Effector memory CD8-positive, alpha-beta T cell (primary cell): ENCODE data around the gene RNF214.
A peak's percentile ranks its signal among the peaks of the same experiment; 100 is the strongest.
"Not testable (repeated sequence)": the region's sequence is repeated elsewhere in the genome, so short reads cannot be mapped to it uniquely, and the experiment has no call there.

Experiments
- ATAC-seq: fragments of 150-1000 bp; cut with Tn5 transposase; replicated peaks from 2 replicates; pipeline ENCODE4 v1.10.0; 2021; ENCODE audit warnings: mild to moderate bottlenecking, moderate library complexity
- DNase-seq, 3 experiments: peaks; one replicate each; pipeline ENCODE4 v3.0.0; 2021
- H3K27ac Mint-ChIP-seq, 2 donors: one replicate each; pipeline ENCODE4 v1.8.0; 2022; ENCODE audit warnings: mild to moderate bottlenecking in 2 of 2, mixed read lengths in 2 of 2, moderate library complexity in 2 of 2
- H3K27me3 Mint-ChIP-seq, 2 donors: one replicate each; pipeline ENCODE4 v1.8.0; 2022; ENCODE audit warnings: mixed read lengths in 2 of 2
- H3K36me3 Mint-ChIP-seq: one replicate; pipeline ENCODE4 v1.8.0; 2022; ENCODE audit warnings: mild to moderate bottlenecking, moderate library complexity, mixed read lengths; ENCODE audit not compliant: insufficient read depth
- H3K4me1 Mint-ChIP-seq, 2 donors: one replicate each; pipeline ENCODE4 v1.8.0; 2022; ENCODE audit warnings: low read depth in 2 of 2, mixed read lengths in 2 of 2
- H3K4me3 Mint-ChIP-seq, 2 donors: one replicate each; pipeline ENCODE4 v1.8.0; 2022; ENCODE audit warnings: mild to moderate bottlenecking in 2 of 2, mixed read lengths in 2 of 2, moderate library complexity in 2 of 2
- H3K9me3 Mint-ChIP-seq, 2 donors: one replicate each; pipeline ENCODE4 v1.8.0; 2022; ENCODE audit warnings: mixed read lengths in 2 of 2

Gene RNF214

GRCh38 chr11:117316197-117316961 lies 83.9 kb downstream of the RNF214 start, which contains the start of gene BACE1:
BACE1 (minus strand) TSS chr11:117316256; CDS start chr11:117315795, 461 bp downstream.
- Mint-ChIP-seq H3K9me3 (no peaks in the 10 kb centered on the region), H3K4me1 (peaks cover 6 to 8% of the 10 kb centered on the region in 2 donors), H3K36me3 (peaks cover 3% of the 10 kb centered on the region), H3K27ac (no peak within 1 kb of the TSS), H3K4me3 (peak within 1 kb of the TSS; percentile 56 to 70), H3K27me3 (peaks cover 15 to 56% of the 10 kb centered on the region in 2 donors)
- DNase-seq = peak in 1 of 3 experiments; percentile 6
- peak; percentile 45 for ATAC-seq

- no peak for ATAC-seq
Measured at GRCh38 chr11:117318738-117319137, 86.3 kb downstream of the RNF214 start.

GRCh38 chr11:117319214-117319840 lies 86.9 kb downstream of the RNF214 start:
- no peak for ATAC-seq
- no peak for DNase-seq
- Mint-ChIP-seq H3K36me3 (peaks cover 3% of the 10 kb centered on the region), H3K27me3 (peaks cover 8 to 32% of the 10 kb centered on the region in 2 donors), H3K27ac (no peak overlapping the region), H3K4me1 (peaks cover 6% of the 10 kb centered on the region in 2 donors), H3K9me3 (no peaks in the 10 kb centered on the region), H3K4me3 (no peak overlapping the region)

More at GRCh38 chr11:117318738-117319137, 86.3 kb downstream of the RNF214 start:
- Mint-ChIP-seq H3K4me1 (peaks cover 6 to 8% of the 10 kb centered on the region in 2 donors), H3K36me3 (peaks cover 3% of the 10 kb centered on the region), H3K27me3 (peaks cover 8 to 38% of the 10 kb centered on the region in 2 donors), H3K4me3 (no peak overlapping the region), H3K9me3 (no peaks in the 10 kb centered on the region), H3K27ac (no peak overlapping the region)
- DNase-seq = no peak

- H3K27ac Mint-ChIP-seq, H3K4me1 Mint-ChIP-seq, H3K27me3 Mint-ChIP-seq, H3K9me3 Mint-ChIP-seq, ATAC-seq, DNase-seq, H3K36me3 Mint-ChIP-seq: not testable (repeated sequence)
- peak overlapping the region in 1 of 2 donors; percentile 48 for H3K4me3 Mint-ChIP-seq
Measured at GRCh38 chr11:117327255-117327566, 94.7 kb downstream of the RNF214 start.

GRCh38 chr11:117327567-117328374 lies 95.3 kb downstream of the RNF214 start, which contains the start of gene CEP164:
CEP164 (plus strand) TSS chr11:117327854; CDS start chr11:117338587, 10,733 bp downstream.
- peak; percentile 92 to 93 (median 92) for DNase-seq
- peak within 1 kb of the TSS in 1 of 2 donors; percentile 48 for H3K4me3 Mint-ChIP-seq
- no peaks in the 10 kb centered on the region for H3K36me3 Mint-ChIP-seq
- peak; percentile 92 for ATAC-seq
- H3K4me1 Mint-ChIP-seq = peaks cover 5 to 7% of the 10 kb centered on the region in 2 donors
- no peaks in the 10 kb centered on the region for H3K9me3 Mint-ChIP-seq
- H3K27me3 Mint-ChIP-seq = no peaks in the 10 kb centered on the region
- no peak within 1 kb of the TSS for H3K27ac Mint-ChIP-seq

- H3K4me3 Mint-ChIP-seq = no peak overlapping the region
- no peaks in the 10 kb centered on the region for H3K36me3 Mint-ChIP-seq
- no peaks in the 10 kb centered on the region for H3K9me3 Mint-ChIP-seq
- no peak overlapping the region for H3K27ac Mint-ChIP-seq
- no peaks in the 10 kb centered on the region for H3K27me3 Mint-ChIP-seq
- peaks cover 5 to 7% of the 10 kb centered on the region in 2 donors for H3K4me1 Mint-ChIP-seq
- ATAC-seq (peak; percentile 5), DNase-seq (no peak)
Measured at GRCh38 chr11:117328375-117329010, 96.0 kb downstream of the RNF214 start.

- Mint-ChIP-seq H3K9me3 (no peaks in the 10 kb centered on the region), H3K4me3 (no peak overlapping the region), H3K4me1 (peaks cover 8 to 9% of the 10 kb centered on the region in 2 donors), H3K27me3 (no peaks in the 10 kb centered on the region), H3K36me3 (peaks cover 14% of the 10 kb centered on the region), H3K27ac (no peak overlapping the region)
- no peak for DNase-seq
- ATAC-seq = no peak
Measured at GRCh38 chr11:117332843-117333242, 100.4 kb downstream of the RNF214 start.

- peak overlapping the region in 1 of 2 donors; percentile 52 for H3K27ac Mint-ChIP-seq
- H3K4me3 Mint-ChIP-seq = no peak overlapping the region
- H3K36me3 Mint-ChIP-seq = peaks cover 18% of the 10 kb centered on the region
- peaks cover 10 to 13% of the 10 kb centered on the region in 2 donors for H3K4me1 Mint-ChIP-seq
- ATAC-seq (no peak), DNase-seq (no peak)
- no peaks in the 10 kb centered on the region for H3K9me3 Mint-ChIP-seq
- H3K27me3 Mint-ChIP-seq = no peaks in the 10 kb centered on the region
Measured at GRCh38 chr11:117333917-117334316, 101.4 kb downstream of the RNF214 start.

GRCh38 chr11:117334896-117335295 lies 102.4 kb downstream of the RNF214 start:
- ATAC-seq (no peak), DNase-seq (no peak)
- Mint-ChIP-seq H3K9me3 (no peaks in the 10 kb centered on the region), H3K36me3 (peaks cover 28% of the 10 kb centered on the region), H3K27me3 (no peaks in the 10 kb centered on the region), H3K4me1 (peaks cover 9 to 11% of the 10 kb centered on the region in 2 donors), H3K27ac (no peak overlapping the region), H3K4me3 (no peak overlapping the region)

- no peaks in the 10 kb centered on the region for H3K27me3 Mint-ChIP-seq
- H3K4me1 Mint-ChIP-seq = peaks cover 6 to 8% of the 10 kb centered on the region in 2 donors
- no peak overlapping the region for H3K27ac Mint-ChIP-seq
- peaks cover 32% of the 10 kb centered on the region for H3K36me3 Mint-ChIP-seq
- DNase-seq (no peak), ATAC-seq (no peak)
- no peak overlapping the region for H3K4me3 Mint-ChIP-seq
- H3K9me3 Mint-ChIP-seq = no peaks in the 10 kb centered on the region
Measured at GRCh38 chr11:117335399-117335798, 102.9 kb downstream of the RNF214 start.
